CD8-positive, alpha-beta memory T cell (primary cell): ENCODE data around the gene TTLL12. TPM values are rescaled to one million over a fixed set of nuclear protein-coding genes. Genes with fewer than 3 reads are reported as not detected.

Experiments used
- CTCF ChIA-PET: fragments of 350-600 bp; sonication (Branson Sonifier 250); formaldehyde crosslinking; loops from one replicate; lab custom pipeline; 2021; ENCODE audit warnings: antibody characterized with exemption; lab: Charles Lee
- POLR2A ChIA-PET: fragments of 350-600 bp; sonication (Branson Sonifier 250); formaldehyde crosslinking; loops from one replicate; lab custom pipeline; 2021; ENCODE audit warnings: antibody characterized with exemption; lab: Charles Lee
- DNase-seq, 5 donors: peaks; one replicate each; pipeline versions ENCODE4 v3.0.0 to v3.0.0-alpha.2; 2020 to 2022; ENCODE audit warnings: mixed read lengths in 1 of 5
- H3K27ac ChIP-seq: one replicate; pipeline ENCODE4 v1.7.0; 2013; ENCODE audit warnings: low read depth, mild to moderate bottlenecking, low read length, moderate library complexity
- H3K27me3 ChIP-seq: 2 replicates; pipeline ENCODE4 v1.7.0; 2013; ENCODE audit warnings: low read length, mild to moderate bottlenecking; ENCODE audit not compliant: insufficient read depth, poor library complexity, severe bottlenecking
- H3K36me3 ChIP-seq: 2 replicates; pipeline ENCODE4 v1.7.0; 2013; ENCODE audit warnings: mild to moderate bottlenecking, low read length, moderate library complexity; ENCODE audit not compliant: insufficient read depth
- H3K4me1 ChIP-seq: 2 replicates; pipeline ENCODE4 v1.7.0; 2013; ENCODE audit warnings: mild to moderate bottlenecking, low read length, moderate library complexity; ENCODE audit not compliant: insufficient read depth
- H3K4me3 ChIP-seq: 2 replicates; pipeline ENCODE4 v1.7.0; 2013; ENCODE audit warnings: mild to moderate bottlenecking, low read length
- H3K9me3 ChIP-seq: 2 replicates; pipeline ENCODE4 v1.7.0; 2013; ENCODE audit warnings: mild to moderate bottlenecking, low read length
- H3K27ac Mint-ChIP-seq, 8 donors: one replicate each; pipeline ENCODE4 v1.8.0; 2020 to 2021; ENCODE audit warnings: mixed read lengths in 8 of 8, mild to moderate bottlenecking in 6 of 8, inconsistent platforms in 3 of 8, moderate library complexity in 3 of 8
- H3K27me3 Mint-ChIP-seq, 2 donors: one replicate each; pipeline ENCODE4 v1.8.0; 2020 to 2021; ENCODE audit warnings: mixed read lengths in 2 of 2, mild to moderate bottlenecking in 1 of 2, moderate library complexity in 1 of 2
- H3K36me3 Mint-ChIP-seq, 3 donors: one replicate each; pipeline ENCODE4 v1.8.0; 2020 to 2021; ENCODE audit warnings: mixed read lengths in 3 of 3, inconsistent platforms in 1 of 3, mild to moderate bottlenecking in 1 of 3
- H3K4me1 Mint-ChIP-seq, 3 donors: one replicate each; pipeline ENCODE4 v1.8.0; 2020 to 2021; ENCODE audit warnings: mixed read lengths in 3 of 3, inconsistent platforms in 1 of 3, mild to moderate bottlenecking in 1 of 3
- H3K4me3 Mint-ChIP-seq, 7 donors: one replicate each; pipeline ENCODE4 v1.8.0; 2020 to 2021; ENCODE audit warnings: mixed read lengths in 7 of 7, mild to moderate bottlenecking in 6 of 7, moderate library complexity in 4 of 7, inconsistent platforms in 2 of 7
- H3K9me3 Mint-ChIP-seq, 5 donors: one replicate each; pipeline ENCODE4 v1.8.0; 2020 to 2022; ENCODE audit warnings: mixed read lengths in 5 of 5, mild to moderate bottlenecking in 3 of 5, moderate library complexity in 2 of 5, inconsistent platforms in 1 of 5
- polyA plus RNA-seq: library from polyadenylated mRNA; unstranded; fragments of 300-500 nt; fragmentation: Illumina TruSeq; gene quantifications from one replicate; pipeline ENCODE4 v1.2.3, GENCODE V29; 2021
- total RNA-seq, 2 experiments: library from RNA; stranded (reverse); gene quantifications; one replicate each; pipeline ENCODE4 v1.2.3, GENCODE V29; 2021

TTLL12 gene
- total and polyA plus RNA-seq, 3 experiments from 2014 or later = 30.1 to 112 (median 104) TPM

DNA sequence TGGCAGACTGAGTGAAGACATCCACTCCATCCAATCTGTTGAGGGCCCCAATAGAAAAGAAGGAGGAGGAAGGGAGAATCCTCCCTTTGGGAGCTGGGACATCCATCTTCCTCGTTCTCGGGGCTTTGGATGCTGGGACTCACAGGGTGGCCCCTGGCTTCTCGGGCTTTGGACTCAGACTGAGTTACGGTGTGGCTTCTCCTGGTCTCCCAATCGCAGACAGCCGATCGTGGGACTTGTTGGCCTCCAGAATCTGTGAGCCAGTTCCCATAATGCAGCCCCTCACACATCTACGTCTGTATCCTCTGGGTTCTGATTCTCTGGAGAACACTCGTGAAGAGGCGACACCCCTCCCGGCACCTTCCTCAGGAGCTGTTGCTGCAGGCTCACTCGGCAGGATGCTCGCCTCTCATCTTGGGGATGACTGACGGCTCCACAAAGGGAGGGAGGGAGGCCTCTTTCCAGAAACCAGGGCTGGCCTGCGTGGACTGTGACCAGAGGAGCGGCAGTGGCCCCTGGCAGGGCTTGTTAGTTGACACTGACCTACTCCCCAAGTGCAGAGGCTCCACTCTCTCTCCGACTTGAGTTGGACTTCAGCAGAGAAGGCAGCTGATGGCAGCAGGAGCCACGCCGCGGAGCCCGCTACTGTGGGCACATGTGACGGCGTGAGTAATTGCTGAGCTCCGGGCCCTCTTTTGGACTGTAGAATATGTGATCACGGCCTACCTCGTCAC lies 14.7 kb upstream of the TTLL12 start:
- Mint-ChIP-seq H3K4me1 (peaks cover 7 to 14% (median 8%) of the 10 kb centered on the region in 3 donors), H3K27ac (peak overlapping the region in 1 of 8 donors; percentile 60), H3K36me3 (no peaks in the 10 kb centered on the region), H3K27me3 (peaks cover 0 to 25% of the 10 kb centered on the region in 2 donors), H3K9me3 (peaks cover 0 to 2% (median 0%) of the 10 kb centered on the region in 5 donors), H3K4me3 (no peak overlapping the region)
- H3K9me3 ChIP-seq = no peaks in the 10 kb centered on the region
- no peaks in the 10 kb centered on the region for H3K27me3 ChIP-seq
- DNase-seq = no peak
- no peak overlapping the region for H3K4me3 ChIP-seq
- ChIA-PET POLR2A (no interaction called here), CTCF (interaction anchor here (1.5 kb wide), 1 partner anchor 14 kb away, joined by 6 read pairs; the partner anchor contains the start of gene TTLL12)
- H3K27ac ChIP-seq = no peak overlapping the region
- peaks cover 10% of the 10 kb centered on the region for H3K4me1 ChIP-seq
- H3K36me3 ChIP-seq = no peaks in the 10 kb centered on the region

DNA sequence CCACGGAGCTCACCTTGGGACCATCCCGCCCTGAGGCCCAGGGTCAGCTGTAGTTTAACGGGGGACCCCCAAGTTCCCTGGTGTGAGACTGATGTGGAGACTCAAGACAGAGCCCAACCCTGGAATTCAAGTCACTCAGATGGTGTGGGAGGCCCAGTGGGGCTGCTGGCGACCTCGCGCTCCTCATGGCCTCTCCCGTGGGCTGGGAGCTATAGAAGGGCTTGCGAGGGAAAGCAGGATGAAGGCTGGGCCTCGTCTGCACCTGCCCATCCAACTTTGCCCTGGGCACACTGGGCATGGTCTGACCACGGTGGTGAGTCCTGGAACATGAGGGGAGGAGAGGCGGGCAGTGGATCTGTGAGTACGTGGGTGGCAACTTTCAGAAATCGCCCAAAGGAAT lies 13.6 kb upstream of the TTLL12 start:
- Histone ChIP-seq H3K27me3 (no peaks in the 10 kb centered on the region), H3K4me3 (no peak overlapping the region), H3K9me3 (no peaks in the 10 kb centered on the region), H3K27ac (no peak overlapping the region), H3K36me3 (no peaks in the 10 kb centered on the region), H3K4me1 (no peaks in the 10 kb centered on the region)
- Mint-ChIP-seq H3K9me3 (peaks cover 0 to 2% (median 0%) of the 10 kb centered on the region in 5 donors), H3K27ac (peak overlapping the region in 1 of 8 donors; percentile 60), H3K4me1 (peaks cover 0 to 6% (median 2%) of the 10 kb centered on the region in 3 donors), H3K27me3 (peaks cover 0 to 25% of the 10 kb centered on the region in 2 donors), H3K36me3 (no peaks in the 10 kb centered on the region), H3K4me3 (no peak overlapping the region)
- ChIA-PET CTCF (interaction anchor here (1.5 kb wide), 1 partner anchor 13 kb away, joined by 6 read pairs; the partner anchor contains the start of gene TTLL12), POLR2A (no interaction called here)
- no peak for DNase-seq

DNA sequence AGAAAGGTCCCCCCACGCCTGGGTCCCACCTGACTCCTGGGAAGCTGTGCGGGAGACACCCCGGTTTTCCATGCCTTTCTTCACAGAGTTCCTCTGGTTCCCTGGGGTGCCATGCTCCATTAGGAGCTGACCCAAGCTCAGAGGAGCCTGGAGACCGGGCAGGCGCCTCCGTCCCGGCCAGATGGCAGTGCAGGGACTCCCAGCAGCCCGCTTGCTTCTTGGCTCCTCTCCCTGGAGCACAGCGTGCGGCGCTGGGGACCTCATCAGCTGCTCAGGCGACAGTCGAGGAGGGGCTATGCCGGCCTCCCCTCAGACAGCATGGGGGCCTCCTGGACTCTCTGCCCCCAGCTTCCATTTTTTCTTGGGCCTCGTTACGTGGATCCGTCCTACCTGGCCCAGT lies 13.1 kb upstream of the TTLL12 start:
- H3K4me3 ChIP-seq = no peak overlapping the region
- Mint-ChIP-seq H3K9me3 (peaks cover 0 to 2% (median 0%) of the 10 kb centered on the region in 5 donors), H3K4me1 (peaks cover 0 to 3% (median under 1%) of the 10 kb centered on the region in 3 donors), H3K4me3 (no peak overlapping the region), H3K27ac (no peak overlapping the region), H3K36me3 (no peaks in the 10 kb centered on the region), H3K27me3 (peaks cover 2 to 27% of the 10 kb centered on the region in 2 donors)
- no peaks in the 10 kb centered on the region for H3K9me3 ChIP-seq
- no peak overlapping the region for H3K27ac ChIP-seq
- H3K27me3 ChIP-seq = no peaks in the 10 kb centered on the region
- no peak for DNase-seq
- ChIA-PET CTCF (interaction anchor here (1.5 kb wide), 1 partner anchor 12 kb away, joined by 6 read pairs; the partner anchor contains the start of gene TTLL12), POLR2A (no interaction called here)
- no peaks in the 10 kb centered on the region for H3K36me3 ChIP-seq
- no peaks in the 10 kb centered on the region for H3K4me1 ChIP-seq

DNA sequence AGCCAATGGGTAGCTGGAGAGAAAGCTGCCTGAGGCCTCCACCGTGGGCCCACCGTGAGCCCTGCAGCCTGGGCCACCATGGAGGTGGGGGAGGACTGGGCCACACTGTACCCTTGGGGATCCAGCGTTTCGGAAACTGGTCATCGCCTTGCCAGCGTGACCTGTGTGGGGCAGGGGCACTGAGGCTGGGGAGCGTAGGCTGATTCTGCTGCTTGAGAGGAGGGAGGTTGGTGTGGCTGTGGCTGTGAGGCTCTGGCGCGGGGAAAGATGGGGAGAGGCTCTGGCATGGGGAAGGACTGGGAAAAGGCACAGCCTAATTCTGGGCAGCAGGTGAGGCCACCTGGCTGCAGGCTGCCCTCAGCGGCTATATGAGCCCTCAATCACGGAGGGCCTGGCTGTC lies 12.6 kb upstream of the TTLL12 start:
- Mint-ChIP-seq H3K4me3 (no peak overlapping the region), H3K27me3 (peaks cover 4 to 31% of the 10 kb centered on the region in 2 donors), H3K27ac (no peak overlapping the region), H3K9me3 (peaks cover 0 to 2% (median 0%) of the 10 kb centered on the region in 5 donors), H3K36me3 (no peaks in the 10 kb centered on the region), H3K4me1 (no peaks in the 10 kb centered on the region)
- H3K27ac ChIP-seq = no peak overlapping the region
- no peaks in the 10 kb centered on the region for H3K4me1 ChIP-seq
- CTCF ChIA-PET = no interaction called here
- no peaks in the 10 kb centered on the region for H3K27me3 ChIP-seq
- no peak for DNase-seq
- no peaks in the 10 kb centered on the region for H3K9me3 ChIP-seq
- H3K4me3 ChIP-seq = no peak overlapping the region
- H3K36me3 ChIP-seq = no peaks in the 10 kb centered on the region
- POLR2A ChIA-PET = no interaction called here

DNA sequence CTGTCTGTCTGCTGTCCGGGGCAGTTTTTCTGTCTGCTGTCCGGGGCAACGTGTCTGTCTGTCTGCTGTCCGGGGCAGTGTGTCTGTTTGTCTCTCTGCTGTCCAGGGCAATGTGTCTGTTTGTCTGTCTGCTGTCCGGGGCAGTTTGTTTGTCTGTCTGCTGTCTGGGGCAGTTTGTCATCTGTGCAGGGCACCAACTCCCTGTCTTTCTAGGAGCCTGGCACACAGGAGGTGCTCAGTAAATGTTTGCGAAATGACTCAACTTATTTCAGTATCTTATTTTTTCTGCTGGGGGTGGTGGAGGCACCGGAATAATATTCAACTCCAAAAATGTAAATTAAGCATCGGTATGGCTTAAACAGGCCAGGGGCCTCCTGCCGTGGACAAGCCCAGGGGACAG lies 12.0 kb upstream of the TTLL12 start:
- Mint-ChIP-seq H3K27me3 (peaks cover 8 to 31% of the 10 kb centered on the region in 2 donors), H3K4me3 (no peak overlapping the region), H3K27ac (no peak overlapping the region), H3K9me3 (peaks cover 0 to 2% (median 0%) of the 10 kb centered on the region in 5 donors), H3K36me3 (no peaks in the 10 kb centered on the region), H3K4me1 (no peaks in the 10 kb centered on the region)
- ChIA-PET POLR2A (no interaction called here), CTCF (no interaction called here)
- H3K27ac ChIP-seq = no peak overlapping the region
- no peaks in the 10 kb centered on the region for H3K4me1 ChIP-seq
- H3K36me3 ChIP-seq = no peaks in the 10 kb centered on the region
- H3K9me3 ChIP-seq = no peaks in the 10 kb centered on the region
- H3K27me3 ChIP-seq = no peaks in the 10 kb centered on the region
- DNase-seq = no peak
- no peak overlapping the region for H3K4me3 ChIP-seq

DNA sequence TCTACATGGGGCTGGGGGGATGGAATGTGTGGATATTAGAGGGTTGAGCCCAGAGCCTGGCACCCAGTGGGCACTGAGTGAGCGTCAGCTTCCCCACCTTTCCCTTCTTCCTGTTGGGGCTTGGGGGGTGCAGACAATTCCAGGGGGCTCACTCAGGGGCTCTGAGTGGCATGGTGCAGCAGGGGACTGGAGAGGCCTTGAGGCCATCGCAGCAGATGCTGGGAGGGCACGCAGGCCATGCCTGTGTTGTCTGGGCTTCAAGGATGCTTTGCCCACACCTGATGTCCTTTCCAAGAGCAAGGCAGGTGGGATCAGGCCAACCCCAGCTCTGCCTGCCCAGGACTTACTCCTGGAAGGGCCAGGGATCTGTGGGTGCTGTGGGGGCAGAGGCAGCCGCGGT lies 11.2 kb upstream of the TTLL12 start:
- ChIA-PET CTCF (no interaction called here), POLR2A (no interaction called here)
- H3K9me3 ChIP-seq = no peaks in the 10 kb centered on the region
- no peak overlapping the region for H3K27ac ChIP-seq
- H3K27me3 ChIP-seq = no peaks in the 10 kb centered on the region
- Mint-ChIP-seq H3K4me1 (no peaks in the 10 kb centered on the region), H3K9me3 (peaks cover 0 to 2% (median 0%) of the 10 kb centered on the region in 5 donors), H3K4me3 (no peak overlapping the region), H3K36me3 (no peaks in the 10 kb centered on the region), H3K27me3 (peaks cover 8 to 31% of the 10 kb centered on the region in 2 donors), H3K27ac (no peak overlapping the region)
- no peak overlapping the region for H3K4me3 ChIP-seq
- H3K36me3 ChIP-seq = no peaks in the 10 kb centered on the region
- no peaks in the 10 kb centered on the region for H3K4me1 ChIP-seq
- DNase-seq = no peak

DNA sequence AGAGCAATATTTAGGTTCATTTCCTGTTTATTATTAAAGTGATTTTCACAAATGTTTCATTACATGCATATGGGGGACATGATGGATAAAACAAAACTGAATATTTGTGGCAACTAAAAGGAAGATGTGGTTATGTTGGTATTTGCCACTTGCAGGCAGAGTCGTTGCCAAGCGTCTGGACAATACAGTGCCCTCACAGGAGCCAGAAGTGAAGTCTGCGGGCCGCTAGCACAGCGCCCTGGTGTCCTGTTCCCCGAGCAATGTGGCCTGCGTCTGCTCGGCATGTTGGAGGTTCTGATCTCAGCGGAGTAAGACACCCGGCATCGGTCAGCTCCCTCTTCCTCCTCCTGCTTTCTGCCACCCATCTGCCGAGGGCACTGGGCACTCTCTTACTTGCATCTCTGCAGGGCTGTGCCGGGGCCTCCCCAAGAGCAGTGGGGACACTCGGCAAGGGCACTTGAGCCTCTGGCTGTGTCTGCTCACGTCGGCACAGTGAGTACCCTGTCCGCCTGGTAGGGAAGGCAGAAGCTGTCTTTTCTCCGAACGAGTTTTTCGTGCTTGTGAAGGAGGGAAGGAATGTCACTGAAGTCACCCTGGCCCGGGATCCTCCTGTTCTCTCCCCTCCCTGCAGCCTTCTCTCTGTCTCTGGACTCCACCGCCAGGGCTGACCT lies 10.5 kb upstream of the TTLL12 start:
- Mint-ChIP-seq H3K36me3 (no peaks in the 10 kb centered on the region), H3K9me3 (no peaks in the 10 kb centered on the region), H3K4me1 (no peaks in the 10 kb centered on the region), H3K4me3 (no peak overlapping the region), H3K27me3 (peaks cover 8 to 31% of the 10 kb centered on the region in 2 donors), H3K27ac (no peak overlapping the region)
- H3K27ac ChIP-seq = no peak overlapping the region
- no peaks in the 10 kb centered on the region for H3K9me3 ChIP-seq
- ChIA-PET POLR2A (no interaction called here), CTCF (no interaction called here)
- H3K36me3 ChIP-seq = no peaks in the 10 kb centered on the region
- no peaks in the 10 kb centered on the region for H3K27me3 ChIP-seq
- no peaks in the 10 kb centered on the region for H3K4me1 ChIP-seq
- DNase-seq = no peak
- H3K4me3 ChIP-seq = no peak overlapping the region

DNA sequence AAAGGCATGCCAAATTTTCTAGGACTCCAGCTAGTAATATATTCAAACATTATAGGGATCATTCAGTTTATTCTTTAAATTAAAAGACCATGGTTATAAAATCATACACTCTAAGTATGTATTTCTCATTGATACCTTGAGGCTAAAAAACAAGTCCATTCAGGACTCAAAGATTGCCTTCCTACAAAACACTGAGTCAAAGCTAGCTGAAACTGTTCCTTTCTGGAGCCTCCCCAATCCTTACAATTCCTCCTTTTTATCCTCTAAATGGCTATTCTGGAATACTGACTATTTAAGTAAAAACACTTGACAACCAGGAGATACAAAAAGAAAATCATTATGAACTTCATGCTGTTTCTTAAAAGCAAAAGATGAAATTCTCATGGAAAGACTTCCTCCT lies 4.9 kb upstream of the TTLL12 start:
- H3K9me3 ChIP-seq = no peaks in the 10 kb centered on the region
- H3K4me3 ChIP-seq = no peak overlapping the region
- H3K36me3 ChIP-seq = no peaks in the 10 kb centered on the region
- H3K4me1 ChIP-seq = peaks cover 8% of the 10 kb centered on the region
- Mint-ChIP-seq H3K4me3 (no peak overlapping the region), H3K4me1 (peaks cover 3 to 12% (median 12%) of the 10 kb centered on the region in 3 donors), H3K9me3 (no peaks in the 10 kb centered on the region), H3K27ac (peak overlapping the region in 3 of 8 donors; percentile 15 to 84 (median 29)), H3K27me3 (peaks cover 6 to 8% of the 10 kb centered on the region in 2 donors), H3K36me3 (peaks cover 0 to 3% (median 2%) of the 10 kb centered on the region in 3 donors)
- DNase-seq = no peak
- ChIA-PET POLR2A (no interaction called here), CTCF (no interaction called here)
- H3K27ac ChIP-seq = no peak overlapping the region
- no peaks in the 10 kb centered on the region for H3K27me3 ChIP-seq
